ENCODE data around the gene ARFGEF3. TPM values are rescaled to one million over a fixed set of nuclear protein-coding genes. Genes with fewer than 3 reads are reported as not detected.

ARFGEF3 gene
- total RNA-seq, 1 donor from 2014 or later, result 28.6 TPM

GRCh38 chr6:138225953-138226352, 64.2 kb downstream of the ARFGEF3 start:
- H3K4me1 Mint-ChIP-seq (ENCODE audit: low read depth), result peaks cover 56% of the 10 kb centered on the region
- no peak overlapping the region for H3K27ac Mint-ChIP-seq
- peaks cover 5% of the 10 kb centered on the region for H3K36me3 Mint-ChIP-seq (ENCODE audit: insufficient read depth)
- no peak overlapping the region for H3K4me3 Mint-ChIP-seq (ENCODE audit: low read depth)
- H3K9me3 Mint-ChIP-seq (ENCODE audit: low read depth), result no peaks in the 10 kb centered on the region
- no peaks in the 10 kb centered on the region for H3K27me3 Mint-ChIP-seq
- no peak for TF ChIP-seq CTCF (IDR thresholded peaks at IDR 0.05; ENCODE audit: unreplicated experiment)
- no peak for DNase-seq (ENCODE audit: low spot score, unreplicated experiment)

- peak overlapping the region; percentile 7 for H3K4me3 Mint-ChIP-seq (ENCODE audit: low read depth)
- H3K4me1 Mint-ChIP-seq (ENCODE audit: low read depth), result peaks cover 63% of the 10 kb centered on the region
- no peak for TF ChIP-seq CTCF (IDR thresholded peaks at IDR 0.05; ENCODE audit: unreplicated experiment)
- peaks cover 2% of the 10 kb centered on the region for H3K36me3 Mint-ChIP-seq (ENCODE audit: insufficient read depth)
- no peaks in the 10 kb centered on the region for H3K27me3 Mint-ChIP-seq
- H3K27ac Mint-ChIP-seq, result peak overlapping the region; percentile 80
- DNase-seq (ENCODE audit: low spot score, unreplicated experiment), result no peak
- no peaks in the 10 kb centered on the region for H3K9me3 Mint-ChIP-seq (ENCODE audit: low read depth)
Measured at GRCh38 chr6:138226700-138227315, 65.1 kb downstream of the ARFGEF3 start.

- Mint-ChIP-seq H3K36me3 (ENCODE audit: insufficient read depth) (peaks cover 2% of the 10 kb centered on the region), H3K27me3 (no peaks in the 10 kb centered on the region), H3K4me3 (ENCODE audit: low read depth) (peak overlapping the region; percentile 7), H3K9me3 (ENCODE audit: low read depth) (no peaks in the 10 kb centered on the region), H3K4me1 (ENCODE audit: low read depth) (peaks cover 67% of the 10 kb centered on the region), H3K27ac (peak overlapping the region; percentile 80)
- no peak for TF ChIP-seq CTCF (IDR thresholded peaks at IDR 0.05; ENCODE audit: unreplicated experiment)
- DNase-seq (ENCODE audit: low spot score, unreplicated experiment), result no peak
Measured at GRCh38 chr6:138227316-138227781, 65.6 kb downstream of the ARFGEF3 start.

- TF ChIP-seq CTCF (IDR thresholded peaks at IDR 0.05; ENCODE audit: unreplicated experiment), result no peak
- H3K9me3 Mint-ChIP-seq (ENCODE audit: low read depth), result no peaks in the 10 kb centered on the region
- no peaks in the 10 kb centered on the region for H3K36me3 Mint-ChIP-seq (ENCODE audit: insufficient read depth)
- peak overlapping the region; percentile 81 for H3K27ac Mint-ChIP-seq
- peak overlapping the region; percentile 25 for H3K4me3 Mint-ChIP-seq (ENCODE audit: low read depth)
- no peak for DNase-seq (ENCODE audit: low spot score, unreplicated experiment)
- H3K4me1 Mint-ChIP-seq (ENCODE audit: low read depth), result peaks cover 75% of the 10 kb centered on the region
- no peaks in the 10 kb centered on the region for H3K27me3 Mint-ChIP-seq
Measured at GRCh38 chr6:138229072-138229471, 67.3 kb downstream of the ARFGEF3 start.

GRCh38 chr6:138229663-138230179, 68.0 kb downstream of the ARFGEF3 start:
- Mint-ChIP-seq H3K4me1 (ENCODE audit: low read depth) (peaks cover 78% of the 10 kb centered on the region), H3K9me3 (ENCODE audit: low read depth) (no peaks in the 10 kb centered on the region)
- no peak for DNase-seq (ENCODE audit: low spot score, unreplicated experiment)

More at GRCh38 chr6:138229663-138230179, 68.0 kb downstream of the ARFGEF3 start:
- H3K36me3 Mint-ChIP-seq (ENCODE audit: insufficient read depth), result no peaks in the 10 kb centered on the region
- no peak overlapping the region for H3K4me3 Mint-ChIP-seq (ENCODE audit: low read depth)
- H3K27ac Mint-ChIP-seq, result peak overlapping the region; percentile 93
- TF ChIP-seq CTCF (IDR thresholded peaks at IDR 0.05; ENCODE audit: unreplicated experiment), result no peak
- H3K27me3 Mint-ChIP-seq, result no peaks in the 10 kb centered on the region

Measured in progenitor cell of endocrine pancreas (in vitro differentiated cells).